ENCODE measurements around the gene FGR. TPM values are rescaled to one million over a fixed set of nuclear protein-coding genes. Genes with fewer than 3 reads are reported as not detected.

Gene FGR
- total RNA-seq, 1 experiment from 2014 or later, result not detected

- TF ChIP-seq ELF1 (IDR thresholded peaks at IDR 0.05; ENCODE audit: borderline replicate concordance, low read depth), result no peak
- TF ChIP-seq ATF3 (IDR thresholded peaks at IDR 0.05), result no peak
- no peak for TF ChIP-seq MAX (IDR thresholded peaks at IDR 0.05)
- TF ChIP-seq SRF (IDR thresholded peaks at IDR 0.05; ENCODE audit: low read depth), result no peak
- no peak for TF ChIP-seq ZBTB33 (IDR thresholded peaks at IDR 0.05; ENCODE audit: extremely low read depth, insufficient replicate concordance, low read length)
- TF ChIP-seq CBX3 (IDR thresholded peaks at IDR 0.05; ENCODE audit: low read depth), result no peak
- no peak for TF ChIP-seq CTCF (IDR thresholded peaks at IDR 0.05 in 2 of 3, conservative IDR thresholded peaks at IDR 0.05 in 1 of 3; ENCODE audit: borderline replicate concordance in 1 of 3, insufficient read depth in 1 of 3, low read depth in 2 of 3, low read length in 2 of 3)
- no peak for TF ChIP-seq EZH2 (IDR thresholded peaks at IDR 0.05)
- TF ChIP-seq POLR2A (IDR thresholded peaks at IDR 0.05; ENCODE audit: borderline replicate concordance, extremely low read depth, insufficient read depth, insufficient read length), result no peak
- peaks cover 54% of the 10 kb centered on the region; the same call in 1 of the 2 replicates for H3K79me2 ChIP-seq (ENCODE audit: insufficient read depth, low read length)
- DNase-seq (ENCODE audit: low read depth, low spot score) (no peak), ATAC-seq (no peak)
- peak overlapping the region; percentile 69 for H3K4me2 ChIP-seq (ENCODE audit: low read length)
- BruUV-seq (replicated peaks), result no TSS peak
- CTCF ChIA-PET, result interaction anchor here (1.3 to 1.7 kb wide), 2 partner anchors 8 to 36 kb away, joined by 3 to 7 read pairs; no protein-coding TSS in a partner anchor
- peak overlapping the region in 1 of 2 experiments; percentile 22; a peak in 1 of 4 replicates for H3K4me3 ChIP-seq (replicated peaks in 1 of 2; ENCODE audit: low read depth in 1 of 2, low read length in 2 of 2)
- RAD21 ChIA-PET (ENCODE audit: low non-redundant PET in 1 of 2, low total read pairs in 2 of 2, uncharacterized antibody in 2 of 2, unreplicated experiment in 2 of 2), result no interaction called here
- no peaks in the 10 kb centered on the region for H3K9me2 ChIP-seq (ENCODE audit: insufficient read depth)
- H3K9me3 ChIP-seq (ENCODE audit: control insufficient read depth in 1 of 2, insufficient read depth in 1 of 2, low read depth in 1 of 2, low read length in 2 of 2), result no peaks in the 10 kb centered on the region
- H3K9ac ChIP-seq (ENCODE audit: low read length), result peak overlapping the region; percentile 37
- no peak overlapping the region for H2AFZ ChIP-seq (ENCODE audit: low read depth, low read length, poor library complexity, severe bottlenecking)
- peaks cover 46 to 78% of the 10 kb centered on the region in 2 experiments for H3K4me1 ChIP-seq (ENCODE audit: control insufficient read depth in 1 of 2, insufficient read depth in 2 of 2, low read length in 2 of 2)
- no peaks in the 10 kb centered on the region for H4K20me1 ChIP-seq (ENCODE audit: insufficient read depth)
- H3K36me3 ChIP-seq (ENCODE audit: control insufficient read depth in 1 of 2, insufficient read depth in 2 of 2, low read length in 2 of 2), result no peaks in the 10 kb centered on the region; a peak in 2 of 4 replicates
- intact Hi-C loops (cut with micrococcal nuclease), result no loop called here
- no peaks in the 10 kb centered on the region for H3K27me3 ChIP-seq (ENCODE audit: insufficient read depth, low read length)
- POLR2A ChIA-PET, result interaction anchor here (0.6 kb wide), 1 partner anchor 39 kb away, joined by 4 read pairs; the partner anchor contains the start of gene AHDC1
- H3K27ac ChIP-seq (ENCODE audit: low read depth, low read length), result peak overlapping the region; percentile 51; the same call in 1 of the 2 replicates
Measured at GRCh38 chr1:27564710-27565649, 70.0 kb downstream of the FGR start.
